HAP-1 (cell line): Measurements from ENCODE around the gene ECSIT.
A peak's percentile ranks its signal among the peaks of the same experiment; 100 is the strongest.
"Not testable (repeated sequence)": the region's sequence is repeated elsewhere in the genome, so short reads cannot be mapped to it uniquely, and the experiment has no call there.

Experiments
- DNase-seq, 2 experiments: peaks; one replicate each; pipeline ENCODE4 v3.0.0-alpha.2; 2016 to 2020; ENCODE audit warnings: low spot score in 2 of 2
- H3K27me3 ChIP-seq: fragments of 250-450 bp; sonication (Bioruptor Pico); 2 replicates; pipeline ENCODE4 v1.5.1; 2020; ENCODE audit warnings: low read depth, mild to moderate bottlenecking, moderate library complexity
- H3K36me3 ChIP-seq: fragments of 250-450 bp; sonication (Bioruptor Pico); replicated peaks from 2 replicates; pipeline ENCODE4 v1.5.1; 2020; ENCODE audit warnings: mild to moderate bottlenecking
- H3K4me1 ChIP-seq: fragments of 250-450 bp; sonication (Bioruptor Pico); 2 replicates; pipeline ENCODE4 v1.5.1; 2020; ENCODE audit warnings: mild to moderate bottlenecking
- H3K4me3 ChIP-seq: fragments of 250-450 bp; sonication (Bioruptor Pico); 2 replicates; pipeline ENCODE4 v1.5.1; 2020; ENCODE audit warnings: mild to moderate bottlenecking, moderate library complexity
- H3K9me3 ChIP-seq: fragments of 250-450 bp; sonication (Bioruptor Pico); 2 replicates; pipeline ENCODE4 v1.5.1; 2020; ENCODE audit warnings: mild to moderate bottlenecking, moderate library complexity
- in situ Hi-C: fragments of 300-500 bp; cut with MboI; formaldehyde crosslinking; loops from 3 replicates; pipeline ENCODE4 v1.14.3; 2020; ENCODE audit warnings: low sequenced_read_pairs, inconsistent platforms, mixed read lengths

Gene ECSIT

DNA sequence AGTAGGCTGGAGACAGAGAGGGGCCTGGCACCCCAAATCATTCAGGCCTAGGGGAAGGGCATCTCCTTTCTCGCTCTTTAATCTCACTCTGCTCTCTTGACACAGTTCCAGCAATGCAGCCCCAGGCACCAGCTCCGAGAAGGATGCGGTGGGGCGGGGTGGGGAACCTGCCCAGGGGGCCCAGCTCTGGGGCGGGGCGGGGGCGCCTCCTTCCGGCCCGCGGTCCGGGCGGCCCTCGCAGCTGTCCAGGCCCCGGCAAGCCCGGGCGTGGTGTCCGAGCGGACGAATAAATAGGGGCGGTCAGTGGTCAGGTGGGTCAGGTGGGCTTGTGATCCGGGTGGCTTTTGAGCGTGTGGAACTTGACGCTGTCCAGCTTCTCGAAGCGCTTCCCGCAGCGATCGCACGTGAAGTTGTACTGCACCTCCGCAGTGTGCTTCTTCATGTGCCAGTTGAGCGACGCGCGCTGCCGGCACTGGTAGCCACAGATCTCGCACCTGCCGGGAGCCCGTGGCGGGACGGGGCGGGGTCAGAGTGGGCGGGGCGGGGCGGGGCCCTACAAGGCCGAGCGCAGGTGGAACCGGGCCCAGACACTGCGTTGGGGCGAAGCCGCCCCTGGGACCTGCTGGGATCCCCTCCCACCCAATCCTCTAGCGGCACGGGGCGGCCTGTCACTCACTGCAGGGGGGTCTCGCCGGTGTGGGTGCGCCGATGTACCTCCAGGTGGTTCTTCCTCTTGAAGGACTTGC is 45.4 kb downstream of the ECSIT start:
- H3K27me3 ChIP-seq, result peaks cover 15% of the 10 kb centered on the region
- no peaks in the 10 kb centered on the region for H3K36me3 ChIP-seq
- no peaks in the 10 kb centered on the region for H3K9me3 ChIP-seq
- no peak overlapping the region for H3K4me3 ChIP-seq
- DNase-seq, result no peak
- in situ Hi-C loops, result loop anchor here (10.0 kb wide), 1 partner anchor 189 kb away; the partner anchor contains the start of gene TSPAN16
- H3K4me1 ChIP-seq, result peaks cover 5% of the 10 kb centered on the region

DNA sequence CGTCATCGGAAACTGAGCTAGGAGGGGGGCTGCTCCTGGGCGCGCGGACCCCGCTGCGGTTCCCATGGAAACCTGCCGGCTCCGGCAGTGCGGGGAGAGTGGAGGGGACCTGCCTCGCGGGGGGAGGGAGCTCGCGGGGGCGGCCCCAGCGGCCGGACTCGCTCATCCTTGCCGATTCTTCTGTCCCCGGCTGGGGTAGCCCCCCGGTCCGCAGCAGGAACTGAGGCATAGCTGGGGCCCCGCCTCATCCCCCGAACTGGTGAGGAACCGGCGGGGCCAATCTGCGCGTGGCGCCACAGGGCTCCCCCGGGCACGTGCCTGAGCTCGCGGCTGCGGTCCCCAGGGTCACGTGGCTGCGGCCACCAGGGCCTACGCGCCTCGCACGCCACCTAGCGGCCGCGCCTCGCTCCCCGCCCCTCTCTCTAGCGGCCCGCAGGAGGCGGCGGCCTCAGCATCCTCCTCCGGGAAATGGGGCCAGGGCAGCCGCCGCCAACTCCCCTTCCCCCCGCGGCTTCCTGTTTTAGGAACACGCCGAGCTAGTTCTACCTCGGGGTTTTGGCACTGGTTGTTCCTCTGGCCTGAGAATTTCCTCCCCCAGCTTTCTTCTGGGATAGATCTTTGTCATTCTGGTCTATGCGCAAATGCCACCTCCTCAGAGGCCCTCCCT is 46.4 kb downstream of the ECSIT start:
- H3K4me1 ChIP-seq, result peaks cover 5% of the 10 kb centered on the region
- DNase-seq, result peak; percentile 57 to 90
- H3K9me3 ChIP-seq, result no peaks in the 10 kb centered on the region
- peak overlapping the region; percentile 6; the same call in 1 of the 2 replicates for H3K4me3 ChIP-seq
- in situ Hi-C loops, result loop anchor here (10.0 kb wide), 1 partner anchor 188 kb away; the partner anchor contains the start of gene TSPAN16
- H3K36me3 ChIP-seq, result no peaks in the 10 kb centered on the region
- peaks cover 15% of the 10 kb centered on the region for H3K27me3 ChIP-seq

GRCh38 chr19:11481534-11482383 is 47.2 kb downstream of the ECSIT start:
- Histone ChIP-seq H3K27me3 (peaks cover 15% of the 10 kb centered on the region), H3K4me1 (peaks cover 5% of the 10 kb centered on the region), H3K4me3 (peak overlapping the region; percentile 6; the same call in 1 of the 2 replicates), H3K36me3 (no peaks in the 10 kb centered on the region), H3K9me3 (no peaks in the 10 kb centered on the region)
- in situ Hi-C loops, result loop anchor here (10.0 kb wide), 1 partner anchor 187 kb away; the partner anchor contains the start of gene TSPAN16
- DNase-seq, result peak in 1 of 2 experiments; percentile 38

GRCh38 chr19:11480715-11481533 is 48.0 kb downstream of the ECSIT start, which contains the start of gene ELAVL3:
TSS of gene ELAVL3 (minus strand) at chr19:11481046. CDS start at chr19:11480608, 438 bp downstream.
- Histone ChIP-seq H3K4me3 (no peak within 1 kb of the TSS), H3K9me3 (no peaks in the 10 kb centered on the region), H3K4me1 (peaks cover 5% of the 10 kb centered on the region), H3K36me3 (no peaks in the 10 kb centered on the region), H3K27me3 (peaks cover 15% of the 10 kb centered on the region)
- DNase-seq, result no peak
- in situ Hi-C loops, result loop anchor here (10.0 kb wide), 1 partner anchor 186 kb away; the partner anchor contains the start of gene TSPAN16

- Histone ChIP-seq H3K36me3 (no peaks in the 10 kb centered on the region), H3K27me3 (peaks cover 15% of the 10 kb centered on the region), H3K4me3 (no peak overlapping the region), H3K4me1 (peaks cover 5% of the 10 kb centered on the region), H3K9me3 (no peaks in the 10 kb centered on the region)
- in situ Hi-C loops, result loop anchor here (10.0 kb wide), 1 partner anchor 185 kb away; the partner anchor contains the start of gene TSPAN16
- no peak for DNase-seq
Observed at GRCh38 chr19:11479898-11480714, 48.8 kb downstream of the ECSIT start.

DNA sequence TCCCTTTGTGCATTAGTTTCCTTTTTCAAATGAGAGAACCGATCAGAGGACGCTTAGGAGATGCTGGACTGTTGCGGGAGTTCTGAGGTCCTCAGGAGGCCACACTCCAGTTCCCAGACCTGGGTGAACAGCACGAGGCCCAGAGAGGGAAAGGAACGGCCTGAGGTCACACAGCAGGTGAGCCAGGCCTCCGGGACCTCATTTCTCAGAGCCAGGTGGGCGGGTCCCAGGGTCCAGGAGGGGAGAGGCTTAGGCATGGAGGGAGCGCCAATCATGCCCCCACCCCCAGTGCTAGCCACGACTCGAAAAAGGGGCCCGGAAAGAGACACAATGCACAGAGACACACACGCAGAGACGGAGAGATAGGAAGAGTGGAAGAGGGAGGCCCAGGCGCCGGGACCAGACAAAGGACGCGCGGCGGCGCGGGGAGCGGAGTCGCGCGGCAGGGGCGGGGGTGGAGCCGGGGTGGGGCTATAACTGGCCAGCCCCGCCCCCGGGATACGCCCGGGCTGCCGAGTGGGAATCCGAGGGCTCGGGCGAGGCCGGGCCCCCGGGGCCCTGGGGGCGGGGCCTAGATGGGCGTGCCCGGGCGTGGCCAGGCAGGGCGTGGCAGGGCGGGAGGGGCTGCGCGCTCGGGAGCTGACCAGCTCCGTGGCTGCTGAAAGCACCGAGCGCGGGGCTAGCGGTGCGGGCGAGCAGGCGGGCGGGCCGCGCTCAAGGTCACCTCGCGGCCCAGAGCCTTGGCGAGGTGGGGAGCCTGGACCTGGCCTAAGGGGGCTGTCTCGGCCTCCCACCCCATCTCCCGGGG is 49.6 kb downstream of the ECSIT start:
- DNase-seq, result peak in 1 of 2 experiments; percentile 44
- Histone ChIP-seq H3K36me3 (no peaks in the 10 kb centered on the region), H3K9me3 (no peaks in the 10 kb centered on the region), H3K4me3 (no peak overlapping the region), H3K27me3 (peaks cover 15% of the 10 kb centered on the region), H3K4me1 (peaks cover 5% of the 10 kb centered on the region)
- in situ Hi-C loops, result no loop called here

- H3K4me3 ChIP-seq, result no peak overlapping the region
- DNase-seq, result no peak
- in situ Hi-C loops, result no loop called here
Observed at GRCh38 chr19:11478167-11479089, 50.5 kb downstream of the ECSIT start.

DNA sequence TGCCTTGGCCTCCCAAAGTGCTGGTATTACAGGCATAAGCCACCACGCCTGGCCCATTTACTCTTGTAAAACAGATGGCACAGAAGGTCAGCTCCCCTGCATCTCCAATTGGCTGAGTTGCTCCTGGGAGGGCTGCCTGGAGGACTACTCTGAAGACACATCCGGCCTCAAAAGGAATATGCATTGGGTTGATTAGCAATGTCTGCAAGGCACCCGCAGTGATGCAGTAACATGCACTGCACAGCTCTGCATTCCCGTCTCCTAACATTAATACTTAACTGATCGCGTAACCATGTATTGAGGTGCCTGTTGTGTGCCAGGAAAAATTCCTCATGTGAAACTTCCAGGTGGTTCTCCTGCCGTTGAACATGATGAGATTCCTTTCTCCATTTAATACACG is 53.1 kb downstream of the ECSIT start:
- Histone ChIP-seq H3K4me1 (no peaks in the 10 kb centered on the region), H3K36me3 (no peaks in the 10 kb centered on the region), H3K27me3 (no peaks in the 10 kb centered on the region; the same call in 1 of the 2 replicates), H3K4me3 (no peak overlapping the region), H3K9me3 (no peaks in the 10 kb centered on the region)
- DNase-seq, result no peak
- in situ Hi-C loops, result no loop called here

More at GRCh38 chr19:11478167-11479089, 50.5 kb downstream of the ECSIT start:
- H3K27me3 ChIP-seq, result peaks cover 15% of the 10 kb centered on the region
- no peaks in the 10 kb centered on the region for H3K36me3 ChIP-seq
- no peaks in the 10 kb centered on the region for H3K9me3 ChIP-seq
- H3K4me1 ChIP-seq, result peaks cover 5% of the 10 kb centered on the region

DNA sequence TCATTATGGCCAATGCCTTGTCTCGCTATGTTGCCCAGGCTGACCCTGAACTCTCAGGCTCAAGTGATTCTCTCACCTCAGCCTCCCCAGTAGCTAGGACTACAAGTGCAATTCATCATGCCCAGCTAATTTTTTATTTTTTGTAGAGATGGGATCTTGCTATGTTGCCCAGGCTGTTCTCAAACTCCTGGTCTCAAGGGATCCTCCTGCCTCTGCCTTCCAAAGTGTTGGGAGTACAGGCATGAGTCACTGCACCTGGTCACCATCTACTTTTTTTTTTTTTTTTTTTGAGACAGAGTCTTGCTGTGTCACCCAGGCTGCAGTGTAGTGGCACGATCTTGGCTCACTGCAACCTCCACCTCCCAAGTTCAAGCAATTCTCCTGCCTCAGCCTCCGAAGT is 53.6 kb downstream of the ECSIT start:
- not testable (repeated sequence) for H3K27me3 ChIP-seq, H3K36me3 ChIP-seq

GRCh38 chr19:11473725-11474124 is 55.2 kb downstream of the ECSIT start:
- Histone ChIP-seq H3K27me3 (no peaks in the 10 kb centered on the region), H3K4me3 (no peak overlapping the region), H3K9me3 (no peaks in the 10 kb centered on the region), H3K4me1 (no peaks in the 10 kb centered on the region), H3K36me3 (no peaks in the 10 kb centered on the region)
- in situ Hi-C loops, result no loop called here
- DNase-seq, result no peak

More for the DNA sequence above, 53.6 kb downstream of the ECSIT start:
- in situ Hi-C loops, H3K9me3 ChIP-seq, H3K4me3 ChIP-seq, H3K4me1 ChIP-seq, DNase-seq: not testable (repeated sequence)
